Spleen (tissue), 7 donors: ENCODE results near the gene TENM4.

Source experiments
- CTCF ChIP-seq, 11 experiments: fragments of 200-600 bp in 7 of 11; fragments of 450-650 bp in 4 of 11; sonication (generic) in 4 of 11; IDR thresholded peaks in 8 of 11; conservative IDR thresholded peaks in 3 of 11; 1 replicate in 7 of 11; 2 replicates in 4 of 11; pipeline versions ENCODE4 v1.4.0 to v1.8.0; 2016 to 2021; ENCODE audit warnings: antibody characterized with exemption in 11 of 11, inconsistent platforms in 4 of 11, mild to moderate bottlenecking in 1 of 11
- POLR2A ChIP-seq, 3 donors: fragments of 450-650 bp; IDR thresholded peaks; one replicate each; pipeline ENCODE4 v1.5.1; 2017; ENCODE audit warnings: antibody characterized with exemption in 3 of 3, mild to moderate bottlenecking in 1 of 3
- POLR2AphosphoS5 ChIP-seq, 3 donors: sonication (generic); formaldehyde crosslinking; IDR thresholded peaks; one replicate each; pipeline ENCODE4 v1.5.1; 2017; ENCODE audit warnings: antibody characterized with exemption in 3 of 3
- donor health status: DM: no; HTN: no; CAD: no; lungs with moderate emphysema.
- donor health status: DM: no; HTN: no; CAD: no.
- donor health status: DM: no; HTN: no; CAD: no.

GRCh38 chr11:78835646-78836045 lies 605.2 kb downstream of the TENM4 start:
- no peak for TF ChIP-seq CTCF (IDR thresholded peaks at IDR 0.05 in 8 of 11, conservative IDR thresholded peaks at IDR 0.05 in 3 of 11)
- TF ChIP-seq POLR2A (IDR thresholded peaks at IDR 0.05) = no peak
- no peak for TF ChIP-seq POLR2AphosphoS5 (IDR thresholded peaks at IDR 0.05)
